Measurements from ENCODE around the gene GRIP1.

GRIP1 gene

DNA sequence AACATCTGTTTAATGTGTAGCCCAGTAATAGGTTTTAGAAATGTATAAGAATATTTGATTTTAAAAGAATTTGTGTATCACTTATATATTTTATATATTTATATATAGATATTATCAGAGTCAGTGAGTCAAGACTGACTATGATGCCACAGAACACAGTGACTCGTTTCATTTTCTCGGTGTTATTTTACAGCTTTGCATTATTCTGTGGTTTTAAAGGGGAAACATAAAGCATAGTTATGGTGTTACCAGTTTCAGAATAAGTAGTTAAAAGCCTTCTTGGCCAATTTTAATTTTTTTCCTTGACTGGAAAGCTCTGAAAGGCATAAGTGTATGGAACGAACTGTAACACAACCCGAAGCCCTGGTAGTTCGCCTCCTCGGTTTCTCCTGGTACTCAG lies 91.0 kb downstream of the GRIP1 start:
- TF ChIP-seq, protein P1, sequence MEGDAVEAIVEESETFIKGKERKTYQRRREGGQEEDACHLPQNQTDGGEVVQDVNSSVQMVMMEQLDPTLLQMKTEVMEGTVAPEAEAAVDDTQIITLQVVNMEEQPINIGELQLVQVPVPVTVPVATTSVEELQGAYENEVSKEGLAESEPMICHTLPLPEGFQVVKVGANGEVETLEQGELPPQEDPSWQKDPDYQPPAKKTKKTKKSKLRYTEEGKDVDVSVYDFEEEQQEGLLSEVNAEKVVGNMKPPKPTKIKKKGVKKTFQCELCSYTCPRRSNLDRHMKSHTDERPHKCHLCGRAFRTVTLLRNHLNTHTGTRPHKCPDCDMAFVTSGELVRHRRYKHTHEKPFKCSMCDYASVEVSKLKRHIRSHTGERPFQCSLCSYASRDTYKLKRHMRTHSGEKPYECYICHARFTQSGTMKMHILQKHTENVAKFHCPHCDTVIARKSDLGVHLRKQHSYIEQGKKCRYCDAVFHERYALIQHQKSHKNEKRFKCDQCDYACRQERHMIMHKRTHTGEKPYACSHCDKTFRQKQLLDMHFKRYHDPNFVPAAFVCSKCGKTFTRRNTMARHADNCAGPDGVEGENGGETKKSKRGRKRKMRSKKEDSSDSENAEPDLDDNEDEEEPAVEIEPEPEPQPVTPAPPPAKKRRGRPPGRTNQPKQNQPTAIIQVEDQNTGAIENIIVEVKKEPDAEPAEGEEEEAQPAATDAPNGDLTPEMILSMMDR (IDR thresholded peaks at IDR 0.05; ENCODE audit: low read depth, low read length) = no peak
- H3K4me3 ChIP-seq (ENCODE audit: low read depth, low read length) = no peak overlapping the region

DNA sequence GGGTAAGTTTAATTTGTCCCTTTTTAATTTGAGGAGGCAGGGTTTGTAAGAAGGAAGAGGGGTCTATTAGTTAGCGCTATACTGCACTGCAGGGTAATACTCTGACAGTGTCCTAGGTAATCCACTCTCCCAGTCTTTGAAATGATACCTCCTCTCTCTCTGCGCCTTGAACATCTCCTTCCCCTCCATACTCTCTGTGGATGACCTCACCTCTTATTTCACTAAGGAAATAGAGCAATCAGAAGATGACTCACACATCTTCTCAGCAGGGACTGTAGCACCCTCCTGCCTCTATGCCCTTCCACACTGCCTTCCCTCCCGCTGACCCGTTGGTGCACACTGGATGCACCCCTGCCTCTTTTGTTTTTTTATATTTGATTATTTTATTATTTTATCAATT lies 94.2 kb downstream of the GRIP1 start:
- TF ChIP-seq, protein P1 (IDR thresholded peaks at IDR 0.05; ENCODE audit: low read depth, low read length) = no peak
- H3K4me3 ChIP-seq (ENCODE audit: low read depth, low read length) = no peak overlapping the region

DNA sequence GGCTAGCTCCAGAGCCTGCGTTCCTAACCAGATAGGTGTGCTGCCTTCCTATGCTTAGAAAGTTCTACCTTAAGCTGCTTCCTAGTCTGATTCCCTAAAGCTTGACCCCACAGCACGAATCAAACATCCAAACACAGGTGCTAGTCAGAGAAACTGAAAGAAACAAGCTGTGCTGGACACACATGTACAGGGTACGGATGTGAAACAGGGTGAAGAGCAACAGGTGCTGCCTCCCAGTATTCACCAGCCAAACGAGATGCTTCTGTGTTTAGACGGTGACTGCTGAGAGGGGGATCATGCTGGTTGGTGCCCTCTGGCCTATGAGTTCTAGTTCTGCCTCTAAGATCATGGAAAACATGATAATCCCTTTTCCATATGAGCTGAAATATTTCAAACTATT lies 105.3 kb downstream of the GRIP1 start:
- H3K4me3 ChIP-seq (ENCODE audit: low read depth, low read length) = no peak overlapping the region
- TF ChIP-seq, protein P1 (IDR thresholded peaks at IDR 0.05; ENCODE audit: low read depth, low read length) = no peak

DNA sequence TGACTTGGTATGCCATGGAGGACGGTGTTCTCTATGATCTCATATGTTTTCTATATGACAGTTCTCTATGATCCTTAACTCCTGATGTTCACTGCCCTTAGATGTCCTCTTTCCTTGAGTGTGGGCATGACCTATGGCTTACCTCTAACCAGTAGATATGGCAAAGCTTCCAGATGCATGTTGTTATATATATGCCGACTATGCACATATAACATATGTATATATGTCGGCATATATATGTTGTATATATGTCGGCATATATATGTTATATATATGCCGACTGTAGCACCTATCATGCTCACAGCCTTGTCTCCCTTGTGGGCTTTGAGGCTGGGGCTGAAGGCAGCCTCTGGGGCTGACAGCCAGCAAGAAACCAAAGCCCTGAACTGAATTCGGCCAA lies 106.0 kb downstream of the GRIP1 start:
- TF ChIP-seq, protein P1 (IDR thresholded peaks at IDR 0.05; ENCODE audit: low read depth, low read length) = no peak
- H3K4me3 ChIP-seq (ENCODE audit: low read depth, low read length) = no peak overlapping the region

DNA sequence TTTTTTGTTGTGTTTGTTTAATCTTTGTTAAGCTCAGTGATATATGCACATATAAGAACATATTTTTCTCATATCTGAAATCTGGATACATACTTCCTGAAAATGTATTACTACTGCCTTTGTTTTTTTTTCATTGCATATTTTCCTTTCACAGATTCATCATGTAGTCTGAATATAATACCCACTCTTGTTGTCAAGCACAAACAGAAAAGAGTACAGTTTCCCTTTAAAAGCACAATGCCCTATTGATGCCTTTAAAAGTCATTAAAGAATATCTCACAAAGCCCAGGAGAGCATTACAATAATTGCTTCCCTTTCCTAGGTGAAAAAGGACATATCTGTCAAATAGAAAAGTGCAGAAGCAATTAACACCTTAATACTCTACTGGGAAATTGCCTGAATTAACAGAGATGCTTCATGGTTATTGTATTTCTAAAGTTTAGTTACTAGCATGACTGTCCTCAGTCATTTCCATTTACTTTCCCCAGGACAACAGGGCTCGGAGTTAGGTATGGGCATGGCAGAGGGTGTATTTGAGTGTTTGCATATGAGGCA lies 107.4 kb downstream of the GRIP1 start:
- TF ChIP-seq, protein P1 (IDR thresholded peaks at IDR 0.05; ENCODE audit: low read depth, low read length) = no peak
- H3K4me3 ChIP-seq (ENCODE audit: low read depth, low read length) = no peak overlapping the region

DNA sequence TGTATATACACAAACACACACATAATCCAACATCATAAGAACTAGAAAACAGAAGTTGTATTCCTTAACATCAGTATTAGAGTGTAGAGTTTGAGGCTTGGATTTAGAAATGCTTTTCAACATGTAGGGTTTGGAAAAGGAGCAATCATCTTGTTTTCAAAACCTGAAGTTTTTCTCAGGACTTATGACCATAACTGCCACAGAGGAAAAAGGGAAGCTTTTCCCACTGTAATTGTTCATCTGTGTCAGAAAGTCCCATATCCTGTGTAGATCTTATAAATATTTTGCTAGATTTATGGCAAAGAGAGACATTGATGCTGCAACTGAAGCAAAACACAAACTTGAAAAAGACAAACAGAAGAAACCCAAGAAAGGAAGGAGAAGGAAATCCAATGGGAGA lies 115.7 kb downstream of the GRIP1 start:
- no peak overlapping the region for H3K4me3 ChIP-seq (ENCODE audit: low read depth, low read length)
- TF ChIP-seq, protein P1 (IDR thresholded peaks at IDR 0.05; ENCODE audit: low read depth, low read length) = no peak

DNA sequence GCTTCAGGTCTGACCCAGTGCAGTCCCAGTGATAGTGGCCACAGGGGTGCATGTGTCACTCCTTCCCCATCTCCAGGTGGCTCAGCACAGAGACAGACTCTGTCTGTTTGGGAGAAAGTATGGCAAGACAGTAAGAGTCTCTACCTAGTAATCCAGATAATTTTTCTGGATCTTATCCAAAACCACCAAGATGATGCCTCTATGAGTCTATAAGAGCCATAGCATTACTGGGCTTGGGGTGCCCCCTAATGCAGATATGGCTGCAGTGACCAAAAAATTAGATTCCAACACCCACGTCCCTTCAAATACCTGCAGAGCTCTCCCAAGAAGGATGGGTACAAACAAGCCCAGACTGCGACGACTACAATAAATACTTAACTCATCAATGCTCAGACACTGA lies 123.8 kb downstream of the GRIP1 start:
- TF ChIP-seq, protein P1 (IDR thresholded peaks at IDR 0.05; ENCODE audit: low read depth, low read length) = no peak
- H3K4me3 ChIP-seq (ENCODE audit: low read depth, low read length) = no peak overlapping the region
